Measurements from ENCODE around the gene SCO2.

DNA sequence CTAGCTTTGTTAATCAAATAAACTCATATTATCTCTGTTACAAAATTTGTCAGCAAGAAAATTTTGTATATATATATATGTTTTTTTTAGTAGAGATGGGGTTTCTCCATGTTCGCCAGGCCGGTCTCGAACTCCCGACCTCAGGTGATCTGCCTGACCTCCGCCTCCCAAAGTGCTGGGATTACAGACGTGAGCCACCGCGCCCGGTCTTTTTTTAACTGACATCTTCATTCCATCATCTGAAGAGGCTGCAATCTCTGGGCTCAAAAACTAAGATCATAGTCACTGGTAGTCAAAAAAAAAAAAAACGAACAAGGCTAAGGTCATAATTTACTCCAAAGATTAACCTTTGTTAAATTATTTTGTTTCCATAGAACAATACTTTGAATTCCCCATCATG is 15.0 kb upstream of the SCO2 start:
- TF ChIP-seq, protein P1, sequence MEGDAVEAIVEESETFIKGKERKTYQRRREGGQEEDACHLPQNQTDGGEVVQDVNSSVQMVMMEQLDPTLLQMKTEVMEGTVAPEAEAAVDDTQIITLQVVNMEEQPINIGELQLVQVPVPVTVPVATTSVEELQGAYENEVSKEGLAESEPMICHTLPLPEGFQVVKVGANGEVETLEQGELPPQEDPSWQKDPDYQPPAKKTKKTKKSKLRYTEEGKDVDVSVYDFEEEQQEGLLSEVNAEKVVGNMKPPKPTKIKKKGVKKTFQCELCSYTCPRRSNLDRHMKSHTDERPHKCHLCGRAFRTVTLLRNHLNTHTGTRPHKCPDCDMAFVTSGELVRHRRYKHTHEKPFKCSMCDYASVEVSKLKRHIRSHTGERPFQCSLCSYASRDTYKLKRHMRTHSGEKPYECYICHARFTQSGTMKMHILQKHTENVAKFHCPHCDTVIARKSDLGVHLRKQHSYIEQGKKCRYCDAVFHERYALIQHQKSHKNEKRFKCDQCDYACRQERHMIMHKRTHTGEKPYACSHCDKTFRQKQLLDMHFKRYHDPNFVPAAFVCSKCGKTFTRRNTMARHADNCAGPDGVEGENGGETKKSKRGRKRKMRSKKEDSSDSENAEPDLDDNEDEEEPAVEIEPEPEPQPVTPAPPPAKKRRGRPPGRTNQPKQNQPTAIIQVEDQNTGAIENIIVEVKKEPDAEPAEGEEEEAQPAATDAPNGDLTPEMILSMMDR (IDR thresholded peaks at IDR 0.05), result no peak
- no peak for TF ChIP-seq POLR2A (IDR thresholded peaks at IDR 0.05)
